ENCODE measurements around the gene LNX1. TPM values are rescaled to one million over a fixed set of nuclear protein-coding genes. Genes with fewer than 3 reads are reported as not detected.
A peak's percentile ranks its signal among the peaks of the same experiment; 100 is the strongest.

The LNX1 gene
- polyA plus RNA-seq, 2 of the 4 experiments (the other 2 are of a cell fraction), result 0.04 to 0.14 TPM

DNA sequence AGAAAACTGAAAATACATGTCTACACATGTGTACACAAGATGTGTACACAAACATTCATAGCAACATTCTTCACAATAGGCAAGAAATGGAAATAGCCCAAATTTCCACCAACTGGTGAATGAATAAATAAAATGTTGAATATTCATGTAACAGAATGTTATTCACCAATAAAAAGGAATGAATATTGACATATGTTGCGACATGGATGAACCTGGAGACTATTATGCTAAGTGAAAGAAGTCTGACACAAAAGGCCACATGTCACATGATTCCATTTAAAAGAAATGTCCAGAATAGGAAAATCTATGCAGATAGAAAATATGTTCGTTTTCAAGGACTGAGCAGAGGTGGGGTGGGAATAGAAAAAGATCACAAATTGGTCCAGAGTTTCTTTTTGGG, 34.6 kb upstream of the LNX1 start:
- no peak for FAIRE-seq
- POLR2A ChIA-PET, result no interaction called here
- CTCF ChIA-PET, result interaction anchor here (1.4 kb wide), 1 partner anchor 610 kb away, joined by 3 read pairs; no protein-coding TSS in a partner anchor
- no peaks in the 10 kb centered on the region; the same call in 2 of the 3 replicates for H3K4me1 ChIP-seq
- no peaks in the 10 kb centered on the region for H3K9me3 ChIP-seq
- H3K27ac ChIP-seq, result no peak overlapping the region
- DNase-seq (ENCODE audit: low read depth in 1 of 2, low spot score in 1 of 2), result no peak
- no peak overlapping the region for H3K4me3 ChIP-seq
- TF ChIP-seq MYC (IDR thresholded peaks at IDR 0.05; ENCODE audit: borderline replicate concordance, low read length) (no peak), ZSCAN20 (CRISPR knock-in tag; IDR thresholded peaks at IDR 0.05) (no peak), FOXS1 (CRISPR knock-in tag; IDR thresholded peaks at IDR 0.05) (no peak), CBX8 (IDR thresholded peaks at IDR 0.05) (no peak), RAD21 (conservative IDR thresholded peaks at IDR 0.05 in 1 of 2, IDR thresholded peaks at IDR 0.05 in 1 of 2) (no peak), BHLHE40 (IDR thresholded peaks at IDR 0.05; ENCODE audit: low read depth, low read length) (no peak), EHMT2 (IDR thresholded peaks at IDR 0.05; ENCODE audit: low read depth) (no peak)
- TF ChIP-seq, protein P1, sequence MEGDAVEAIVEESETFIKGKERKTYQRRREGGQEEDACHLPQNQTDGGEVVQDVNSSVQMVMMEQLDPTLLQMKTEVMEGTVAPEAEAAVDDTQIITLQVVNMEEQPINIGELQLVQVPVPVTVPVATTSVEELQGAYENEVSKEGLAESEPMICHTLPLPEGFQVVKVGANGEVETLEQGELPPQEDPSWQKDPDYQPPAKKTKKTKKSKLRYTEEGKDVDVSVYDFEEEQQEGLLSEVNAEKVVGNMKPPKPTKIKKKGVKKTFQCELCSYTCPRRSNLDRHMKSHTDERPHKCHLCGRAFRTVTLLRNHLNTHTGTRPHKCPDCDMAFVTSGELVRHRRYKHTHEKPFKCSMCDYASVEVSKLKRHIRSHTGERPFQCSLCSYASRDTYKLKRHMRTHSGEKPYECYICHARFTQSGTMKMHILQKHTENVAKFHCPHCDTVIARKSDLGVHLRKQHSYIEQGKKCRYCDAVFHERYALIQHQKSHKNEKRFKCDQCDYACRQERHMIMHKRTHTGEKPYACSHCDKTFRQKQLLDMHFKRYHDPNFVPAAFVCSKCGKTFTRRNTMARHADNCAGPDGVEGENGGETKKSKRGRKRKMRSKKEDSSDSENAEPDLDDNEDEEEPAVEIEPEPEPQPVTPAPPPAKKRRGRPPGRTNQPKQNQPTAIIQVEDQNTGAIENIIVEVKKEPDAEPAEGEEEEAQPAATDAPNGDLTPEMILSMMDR (IDR thresholded peaks at IDR 0.05), result no peak
- TF ChIP-seq, protein P2, sequence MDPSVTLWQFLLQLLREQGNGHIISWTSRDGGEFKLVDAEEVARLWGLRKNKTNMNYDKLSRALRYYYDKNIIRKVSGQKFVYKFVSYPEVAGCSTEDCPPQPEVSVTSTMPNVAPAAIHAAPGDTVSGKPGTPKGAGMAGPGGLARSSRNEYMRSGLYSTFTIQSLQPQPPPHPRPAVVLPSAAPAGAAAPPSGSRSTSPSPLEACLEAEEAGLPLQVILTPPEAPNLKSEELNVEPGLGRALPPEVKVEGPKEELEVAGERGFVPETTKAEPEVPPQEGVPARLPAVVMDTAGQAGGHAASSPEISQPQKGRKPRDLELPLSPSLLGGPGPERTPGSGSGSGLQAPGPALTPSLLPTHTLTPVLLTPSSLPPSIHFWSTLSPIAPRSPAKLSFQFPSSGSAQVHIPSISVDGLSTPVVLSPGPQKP (IDR thresholded peaks at IDR 0.05; ENCODE audit: low read depth, low read length), result no peak
- WGBS (ENCODE audit: missing lambda C conversion rate), result 37% methylated on average over 2 of the region's 2 CpGs
- no peak overlapping the region for H3K4me2 ChIP-seq
- no peak for ATAC-seq

GRCh38 chr4:53622739-53623151, 31.5 kb upstream of the LNX1 start:
- Histone ChIP-seq H3K4me3 (no peak overlapping the region), H3K4me1 (no peaks in the 10 kb centered on the region; the same call in 2 of the 3 replicates), H3K27ac (no peak overlapping the region), H3K9me3 (no peaks in the 10 kb centered on the region), H3K4me2 (no peak overlapping the region)
- 25% methylated on average over 1 of the region's 1 CpG for WGBS (ENCODE audit: missing lambda C conversion rate)
- ChIA-PET POLR2A (no interaction called here), CTCF (no interaction called here)
- TF ChIP-seq JUNB (IDR thresholded peaks at IDR 0.05) (0 out of 2 replicates have a peak, but pooled peaks have one; percentile 19), HOXA7 (CRISPR knock-in tag; IDR thresholded peaks at IDR 0.05) (no peak), NFE2L2 (conservative IDR thresholded peaks at IDR 0.05; ENCODE audit: low read length) (no peak), MAFK (IDR thresholded peaks at IDR 0.05; ENCODE audit: partially characterized antibody) (no peak), HEYL (CRISPR knock-in tag; IDR thresholded peaks at IDR 0.05) (no peak), CEBPB (IDR thresholded peaks at IDR 0.05) (0 out of 4 replicates have a peak, but pooled peaks of 1 of the 2 experiments have one; percentile 8), KDM1A (IDR thresholded peaks at IDR 0.05; ENCODE audit: low read depth) (no peak), GATA3 (IDR thresholded peaks at IDR 0.05; ENCODE audit: borderline replicate concordance) (no peak)
- DNase-seq (ENCODE audit: low read depth in 1 of 2, low spot score in 1 of 2), result no peak
- FAIRE-seq, result no peak
- no peak for ATAC-seq

GRCh38 chr4:53620956-53621355, 29.7 kb upstream of the LNX1 start:
- no peak overlapping the region for H3K27ac ChIP-seq
- CTCF ChIA-PET, result no interaction called here
- H3K4me2 ChIP-seq, result no peak overlapping the region
- TF ChIP-seq JUNB (IDR thresholded peaks at IDR 0.05), result no peak
- no peak for TF ChIP-seq FOSL2 (IDR thresholded peaks at IDR 0.05)
- no peak for TF ChIP-seq FOSL2 (CRISPR knock-in tag; IDR thresholded peaks at IDR 0.05)
- no peak for TF ChIP-seq HDAC2 (IDR thresholded peaks at IDR 0.05)
- no peak for TF ChIP-seq EHF (CRISPR knock-in tag; IDR thresholded peaks at IDR 0.05)
- TF ChIP-seq CEBPB (IDR thresholded peaks at IDR 0.05), result no peak
- no peak for TF ChIP-seq NFE2L2 (conservative IDR thresholded peaks at IDR 0.05; ENCODE audit: low read length)
- no peak overlapping the region for H3K4me3 ChIP-seq
- 77% methylated on average over 3 of the region's 3 CpGs for WGBS (ENCODE audit: missing lambda C conversion rate)
- POLR2A ChIA-PET, result no interaction called here
- no peaks in the 10 kb centered on the region; the same call in 2 of the 3 replicates for H3K4me1 ChIP-seq
- DNase-seq (ENCODE audit: low read depth in 1 of 2, low spot score in 1 of 2), result peak in 1 of 2 experiments; percentile 14
- FAIRE-seq, result no peak
- no peaks in the 10 kb centered on the region for H3K9me3 ChIP-seq
- ATAC-seq, result 0 out of 6 replicates have a peak, but pooled peaks of 1 of the 2 experiments have one; percentile 29
